GM23338 (cell line): Measurements from ENCODE around the gene PPWD1. TPM values are rescaled to one million over a fixed set of nuclear protein-coding genes. Genes with fewer than 3 reads are reported as not detected.
A peak's percentile ranks its signal among the peaks of the same experiment; 100 is the strongest.

Source experiments
- ATAC-seq: fragments of 200-7000 bp; cut with Tn5 transposase; 3 replicates; pipeline ENCODE4 v1.9.1; 2020
- DNase-seq: peaks from one replicate; pipeline ENCODE4 v3.0.0-alpha.2; 2015; ENCODE audit warnings: low spot score
- H2AFZ ChIP-seq: fragments of 200-600 bp; sonication (generic); 2 replicates; pipeline ENCODE4 v1.8.0; 2016; ENCODE audit warnings: antibody characterized with exemption, mild to moderate bottlenecking, moderate library complexity
- H3F3A ChIP-seq: fragments of 200-600 bp; sonication (generic); replicated peaks from 2 replicates; pipeline ENCODE4 v1.8.0; 2017; ENCODE audit warnings: antibody characterized with exemption, mixed run types, low read depth
- H3K27ac ChIP-seq: fragments of 200-600 bp; sonication (generic); 2 replicates; pipeline ENCODE4 v1.6.1; 2016; ENCODE audit warnings: low read depth
- H3K27me3 ChIP-seq: fragments of 200-600 bp; sonication (generic); 2 replicates; pipeline ENCODE4 v1.8.0; 2016; ENCODE audit warnings: mild to moderate bottlenecking, mixed run types, moderate library complexity; ENCODE audit not compliant: insufficient read depth
- H3K36me3 ChIP-seq: fragments of 200-600 bp; sonication (generic); 2 replicates; pipeline ENCODE4 v1.8.0; 2016; ENCODE audit warnings: mild to moderate bottlenecking; ENCODE audit not compliant: insufficient read depth
- H3K4me1 ChIP-seq: fragments of 200-600 bp; sonication (generic); 2 replicates; pipeline ENCODE4 v1.8.0; 2016; ENCODE audit warnings: mild to moderate bottlenecking, moderate library complexity; ENCODE audit not compliant: insufficient read depth
- H3K4me2 ChIP-seq: fragments of 200-600 bp; sonication (generic); 2 replicates; pipeline ENCODE4 v1.7.1; 2017; ENCODE audit warnings: mixed run types
- H3K4me3 ChIP-seq: fragments of 200-600 bp; sonication (generic); 2 replicates; pipeline ENCODE4 v1.6.1; 2016; ENCODE audit warnings: mixed run types
- H3K79me2 ChIP-seq: fragments of 200-600 bp; sonication (generic); replicated peaks from 2 replicates; pipeline ENCODE4 v1.8.0; 2017; ENCODE audit warnings: mild to moderate bottlenecking; ENCODE audit not compliant: insufficient read depth
- H3K9me2 ChIP-seq: fragments of 200-600 bp; sonication (generic); 2 replicates; pipeline ENCODE4 v1.8.0; 2017; ENCODE audit not compliant: insufficient read depth
- H4K20me1 ChIP-seq: fragments of 200-600 bp; sonication (generic); replicated peaks from 2 replicates; pipeline ENCODE4 v1.8.0; 2017; ENCODE audit warnings: mild to moderate bottlenecking; ENCODE audit not compliant: insufficient read depth
- H3K27ac Mint-ChIP-seq: 2 replicates; pipeline ENCODE4 v1.8.0; 2020; ENCODE audit warnings: inconsistent platforms, mild to moderate bottlenecking, moderate library complexity, mixed read lengths
- H3K27me3 Mint-ChIP-seq: 3 replicates; pipeline ENCODE4 v1.8.0; 2022; ENCODE audit warnings: low read depth, mild to moderate bottlenecking, moderate library complexity, mixed read lengths, inconsistent platforms; ENCODE audit not compliant: insufficient read depth, poor library complexity
- H3K36me3 Mint-ChIP-seq: 3 replicates; pipeline ENCODE4 v1.8.0; 2021; ENCODE audit warnings: low read depth, mild to moderate bottlenecking, inconsistent platforms, moderate library complexity, mixed read lengths
- H3K4me1 Mint-ChIP-seq: 3 replicates; pipeline ENCODE4 v1.8.0; 2020; ENCODE audit warnings: mild to moderate bottlenecking, inconsistent platforms, mixed read lengths
- H3K4me3 Mint-ChIP-seq: 3 replicates; pipeline ENCODE4 v1.8.0; 2021; ENCODE audit warnings: moderate library complexity, mild to moderate bottlenecking, inconsistent platforms, mixed read lengths
- H3K9me3 Mint-ChIP-seq: 3 replicates; pipeline ENCODE4 v1.8.0; 2020; ENCODE audit warnings: moderate library complexity, mild to moderate bottlenecking, inconsistent platforms, mixed read lengths
- CREB1 ChIP-seq: fragments of 250-450 bp; sonication (Bioruptor Pico); IDR thresholded peaks from 2 replicates; pipeline ENCODE4 v1.5.0; 2020; ENCODE audit warnings: low read depth, mild to moderate bottlenecking, moderate library complexity
- EZH2 ChIP-seq: fragments of 200-600 bp; sonication (generic); IDR thresholded peaks from one replicate; pipeline ENCODE4 v1.8.0; 2017; ENCODE audit warnings: antibody characterized with exemption, mild to moderate bottlenecking, low read depth; ENCODE audit not compliant: unreplicated experiment
- EZH2phosphoT487 ChIP-seq: fragments of 200-600 bp; sonication (generic); IDR thresholded peaks from one replicate; pipeline ENCODE4 v1.8.1; 2018; ENCODE audit warnings: antibody characterized with exemption; ENCODE audit not compliant: unreplicated experiment
- JUNB ChIP-seq: IDR thresholded peaks from one replicate; pipeline ENCODE4 v1.6.1; 2016; ENCODE audit warnings: antibody characterized with exemption; ENCODE audit not compliant: unreplicated experiment
- NANOG ChIP-seq: IDR thresholded peaks from 2 replicates; pipeline ENCODE4 v1.6.1; 2016; ENCODE audit warnings: antibody characterized with exemption, borderline replicate concordance
- POLR2AphosphoS5 ChIP-seq: IDR thresholded peaks from 2 replicates; pipeline ENCODE4 v1.6.1; 2016; ENCODE audit warnings: antibody characterized with exemption, low read depth
- STAT1 ChIP-seq: IDR thresholded peaks from one replicate; pipeline ENCODE4 v1.6.1; 2016; ENCODE audit warnings: antibody characterized with exemption; ENCODE audit not compliant: unreplicated experiment
- ZNF114 ChIP-seq: fragments of 250-450 bp; sonication (Bioruptor Pico); IDR thresholded peaks from 2 replicates; pipeline ENCODE4 v1.5.0; 2020; ENCODE audit warnings: mild to moderate bottlenecking, moderate library complexity
- ZNF331 ChIP-seq: fragments of 250-450 bp; sonication (Bioruptor Pico); IDR thresholded peaks from 2 replicates; pipeline ENCODE4 v1.5.0; 2020; ENCODE audit warnings: low read depth, mild to moderate bottlenecking, moderate library complexity
- polyA plus RNA-seq: library from polyadenylated mRNA; unstranded; fragments of >200 nt; fragmentation: Nextera tagmentation; extraction: Ambion mirVana; gene quantifications from 2 replicates; pipeline ENCODE4 v1.2.1, GENCODE V29; 2016
- total RNA-seq: library from RNA; depleted of rRNA; stranded (reverse); fragments of >200 nt; shearing (Covaris generic); gene quantifications from 2 replicates; pipeline ENCODE4 v1.2.3, GENCODE V29; 2014
- TF ChIP-seq, protein P1 (sequence below), 2 experiments: fragments of 200-600 bp in 1 of 2; sonication (generic) in 1 of 2; conservative IDR thresholded peaks; 2 replicates each; pipeline versions ENCODE4 v1.5.1 to v1.6.1; 2016 to 2017; ENCODE audit warnings: antibody characterized with exemption in 2 of 2, low read depth in 2 of 2, mild to moderate bottlenecking in 2 of 2, moderate library complexity in 1 of 2
- TF ChIP-seq, protein P2 (sequence below): fragments of 250-450 bp; sonication (Bioruptor Pico); IDR thresholded peaks from 2 replicates; pipeline ENCODE4 v1.5.0; 2020; ENCODE audit warnings: mild to moderate bottlenecking, moderate library complexity
- TF ChIP-seq, protein P3 (sequence below): IDR thresholded peaks from one replicate; pipeline ENCODE4 v1.6.1; 2018; ENCODE audit warnings: antibody characterized with exemption; ENCODE audit not compliant: unreplicated experiment

Gene PPWD1
- total and polyA plus RNA-seq, 2 experiments from 2014 or later, result 34.8 to 57.1 TPM

DNA sequence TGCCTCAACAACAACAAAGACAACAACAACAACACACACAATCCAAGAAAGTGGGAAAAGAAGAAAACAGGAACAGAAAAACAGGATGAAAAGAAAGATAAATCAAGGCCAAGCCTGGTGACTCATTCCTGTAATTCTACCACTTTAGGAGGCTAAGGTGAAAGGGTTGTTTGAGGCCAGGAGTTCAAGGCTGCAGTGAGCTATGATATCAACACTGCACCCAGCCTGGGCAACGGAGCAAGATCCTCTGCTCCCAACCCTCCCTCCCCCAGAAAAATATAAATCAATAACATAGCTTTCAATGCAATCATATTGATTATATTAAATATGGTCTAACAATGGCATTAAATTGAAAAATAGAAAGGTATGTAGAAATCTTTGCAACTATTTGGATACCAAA is 32.2 kb upstream of the PPWD1 start (continued):
- TF ChIP-seq ZNF331 (CRISPR knock-in tag), result no peak
- TF ChIP-seq STAT1, result no peak
- no peak for TF ChIP-seq ZNF114
- TF ChIP-seq EZH2phosphoT487, result no peak
- no peak for TF ChIP-seq POLR2AphosphoS5

DNA sequence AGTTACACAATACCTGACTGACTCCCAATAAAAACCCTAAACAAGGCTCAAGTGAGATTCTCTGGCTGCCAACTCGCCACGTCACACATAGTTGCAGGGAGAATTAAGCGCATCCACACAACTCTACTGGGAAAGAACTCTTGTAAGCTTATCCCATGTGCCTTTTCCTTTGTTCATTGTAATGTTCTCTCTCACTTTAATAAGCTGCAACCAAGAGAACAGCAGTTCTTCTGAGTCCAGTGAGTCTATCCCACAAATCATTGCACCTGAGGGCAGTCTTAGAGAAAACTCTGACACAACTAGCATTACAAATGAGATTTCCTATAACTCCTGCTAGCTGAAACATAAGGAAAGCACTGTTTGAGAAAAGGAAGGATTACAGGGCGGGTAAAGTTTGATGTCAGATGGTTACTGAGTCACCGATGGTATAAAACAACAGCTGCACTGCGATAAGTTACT is 27.5 kb upstream of the PPWD1 start:
- Histone ChIP-seq H3K27me3 (no peaks in the 10 kb centered on the region), H3F3A (no peaks in the 10 kb centered on the region), H3K4me3 (no peak overlapping the region), H3K36me3 (peaks cover 8% of the 10 kb centered on the region; the same call in 1 of the 2 replicates), H3K4me2 (no peak overlapping the region), H4K20me1 (no peaks in the 10 kb centered on the region), H3K4me1 (peaks cover 4% of the 10 kb centered on the region; the same call in 1 of the 2 replicates), H3K79me2 (no peaks in the 10 kb centered on the region), H3K9me2 (no peaks in the 10 kb centered on the region), H2AFZ (no peak overlapping the region), H3K27ac (peak overlapping the region; percentile 83; the same call in 1 of the 2 replicates)
- H3K27ac Mint-ChIP-seq, result no peak overlapping the region
- H3K4me3 Mint-ChIP-seq, result no peak overlapping the region
- ATAC-seq, result no peak
- H3K4me1 Mint-ChIP-seq, result peaks cover 7% of the 10 kb centered on the region; the same call in 1 of the 3 replicates
- no peaks in the 10 kb centered on the region for H3K9me3 Mint-ChIP-seq
- H3K27me3 Mint-ChIP-seq, result no peaks in the 10 kb centered on the region
- peaks cover 12% of the 10 kb centered on the region; the same call in 2 of the 3 replicates for H3K36me3 Mint-ChIP-seq
- no peak for TF ChIP-seq ZNF114
- no peak for TF ChIP-seq ZNF331 (CRISPR knock-in tag)
- TF ChIP-seq, protein P1, sequence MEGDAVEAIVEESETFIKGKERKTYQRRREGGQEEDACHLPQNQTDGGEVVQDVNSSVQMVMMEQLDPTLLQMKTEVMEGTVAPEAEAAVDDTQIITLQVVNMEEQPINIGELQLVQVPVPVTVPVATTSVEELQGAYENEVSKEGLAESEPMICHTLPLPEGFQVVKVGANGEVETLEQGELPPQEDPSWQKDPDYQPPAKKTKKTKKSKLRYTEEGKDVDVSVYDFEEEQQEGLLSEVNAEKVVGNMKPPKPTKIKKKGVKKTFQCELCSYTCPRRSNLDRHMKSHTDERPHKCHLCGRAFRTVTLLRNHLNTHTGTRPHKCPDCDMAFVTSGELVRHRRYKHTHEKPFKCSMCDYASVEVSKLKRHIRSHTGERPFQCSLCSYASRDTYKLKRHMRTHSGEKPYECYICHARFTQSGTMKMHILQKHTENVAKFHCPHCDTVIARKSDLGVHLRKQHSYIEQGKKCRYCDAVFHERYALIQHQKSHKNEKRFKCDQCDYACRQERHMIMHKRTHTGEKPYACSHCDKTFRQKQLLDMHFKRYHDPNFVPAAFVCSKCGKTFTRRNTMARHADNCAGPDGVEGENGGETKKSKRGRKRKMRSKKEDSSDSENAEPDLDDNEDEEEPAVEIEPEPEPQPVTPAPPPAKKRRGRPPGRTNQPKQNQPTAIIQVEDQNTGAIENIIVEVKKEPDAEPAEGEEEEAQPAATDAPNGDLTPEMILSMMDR (conservative IDR thresholded peaks at IDR 0.05; ENCODE audit: low read depth in 2 of 2), result no peak
- TF ChIP-seq EZH2phosphoT487, result no peak
- TF ChIP-seq NANOG, result no peak
- no peak for TF ChIP-seq STAT1
- TF ChIP-seq CREB1 (CRISPR knock-in tag), result no peak
- TF ChIP-seq, protein P2, sequence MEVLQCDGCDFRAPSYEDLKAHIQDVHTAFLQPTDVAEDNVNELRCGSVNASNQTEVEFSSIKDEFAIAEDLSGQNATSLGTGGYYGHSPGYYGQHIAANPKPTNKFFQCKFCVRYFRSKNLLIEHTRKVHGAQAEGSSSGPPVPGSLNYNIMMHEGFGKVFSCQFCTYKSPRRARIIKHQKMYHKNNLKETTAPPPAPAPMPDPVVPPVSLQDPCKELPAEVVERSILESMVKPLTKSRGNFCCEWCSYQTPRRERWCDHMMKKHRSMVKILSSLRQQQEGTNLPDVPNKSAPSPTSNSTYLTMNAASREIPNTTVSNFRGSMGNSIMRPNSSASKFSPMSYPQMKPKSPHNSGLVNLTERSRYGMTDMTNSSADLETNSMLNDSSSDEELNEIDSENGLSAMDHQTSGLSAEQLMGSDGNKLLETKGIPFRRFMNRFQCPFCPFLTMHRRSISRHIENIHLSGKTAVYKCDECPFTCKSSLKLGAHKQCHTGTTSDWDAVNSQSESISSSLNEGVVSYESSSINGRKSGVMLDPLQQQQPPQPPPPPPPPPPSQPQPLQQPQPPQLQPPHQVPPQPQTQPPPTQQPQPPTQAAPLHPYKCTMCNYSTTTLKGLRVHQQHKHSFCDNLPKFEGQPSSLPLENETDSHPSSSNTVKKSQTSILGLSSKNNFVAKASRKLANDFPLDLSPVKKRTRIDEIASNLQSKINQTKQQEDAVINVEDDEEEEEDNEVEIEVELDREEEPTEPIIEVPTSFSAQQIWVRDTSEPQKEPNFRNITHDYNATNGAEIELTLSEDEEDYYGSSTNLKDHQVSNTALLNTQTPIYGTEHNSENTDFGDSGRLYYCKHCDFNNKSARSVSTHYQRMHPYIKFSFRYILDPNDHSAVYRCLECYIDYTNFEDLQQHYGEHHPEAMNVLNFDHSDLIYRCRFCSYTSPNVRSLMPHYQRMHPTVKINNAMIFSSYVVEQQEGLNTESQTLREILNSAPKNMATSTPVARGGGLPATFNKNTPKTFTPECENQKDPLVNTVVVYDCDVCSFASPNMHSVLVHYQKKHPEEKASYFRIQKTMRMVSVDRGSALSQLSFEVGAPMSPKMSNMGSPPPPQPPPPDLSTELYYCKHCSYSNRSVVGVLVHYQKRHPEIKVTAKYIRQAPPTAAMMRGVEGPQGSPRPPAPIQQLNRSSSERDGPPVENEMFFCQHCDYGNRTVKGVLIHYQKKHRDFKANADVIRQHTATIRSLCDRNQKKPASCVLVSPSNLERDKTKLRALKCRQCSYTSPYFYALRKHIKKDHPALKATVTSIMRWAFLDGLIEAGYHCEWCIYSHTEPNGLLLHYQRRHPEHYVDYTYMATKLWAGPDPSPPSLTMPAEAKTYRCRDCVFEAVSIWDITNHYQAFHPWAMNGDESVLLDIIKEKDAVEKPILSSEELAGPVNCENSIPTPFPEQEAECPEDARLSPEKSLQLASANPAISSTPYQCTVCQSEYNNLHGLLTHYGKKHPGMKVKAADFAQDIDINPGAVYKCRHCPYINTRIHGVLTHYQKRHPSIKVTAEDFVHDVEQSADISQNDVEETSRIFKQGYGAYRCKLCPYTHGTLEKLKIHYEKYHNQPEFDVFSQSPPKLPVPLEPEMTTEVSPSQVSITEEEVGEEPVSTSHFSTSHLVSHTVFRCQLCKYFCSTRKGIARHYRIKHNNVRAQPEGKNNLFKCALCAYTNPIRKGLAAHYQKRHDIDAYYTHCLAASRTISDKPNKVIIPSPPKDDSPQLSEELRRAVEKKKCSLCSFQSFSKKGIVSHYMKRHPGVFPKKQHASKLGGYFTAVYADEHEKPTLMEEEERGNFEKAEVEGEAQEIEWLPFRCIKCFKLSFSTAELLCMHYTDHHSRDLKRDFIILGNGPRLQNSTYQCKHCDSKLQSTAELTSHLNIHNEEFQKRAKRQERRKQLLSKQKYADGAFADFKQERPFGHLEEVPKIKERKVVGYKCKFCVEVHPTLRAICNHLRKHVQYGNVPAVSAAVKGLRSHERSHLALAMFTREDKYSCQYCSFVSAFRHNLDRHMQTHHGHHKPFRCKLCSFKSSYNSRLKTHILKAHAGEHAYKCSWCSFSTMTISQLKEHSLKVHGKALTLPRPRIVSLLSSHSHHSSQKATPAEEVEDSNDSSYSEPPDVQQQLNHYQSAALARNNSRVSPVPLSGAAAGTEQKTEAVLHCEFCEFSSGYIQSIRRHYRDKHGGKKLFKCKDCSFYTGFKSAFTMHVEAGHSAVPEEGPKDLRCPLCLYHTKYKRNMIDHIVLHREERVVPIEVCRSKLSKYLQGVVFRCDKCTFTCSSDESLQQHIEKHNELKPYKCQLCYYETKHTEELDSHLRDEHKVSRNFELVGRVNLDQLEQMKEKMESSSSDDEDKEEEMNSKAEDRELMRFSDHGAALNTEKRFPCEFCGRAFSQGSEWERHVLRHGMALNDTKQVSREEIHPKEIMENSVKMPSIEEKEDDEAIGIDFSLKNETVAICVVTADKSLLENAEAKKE, result no peak
- no peak for TF ChIP-seq EZH2
- no peak for TF ChIP-seq JUNB
- TF ChIP-seq, protein P3, sequence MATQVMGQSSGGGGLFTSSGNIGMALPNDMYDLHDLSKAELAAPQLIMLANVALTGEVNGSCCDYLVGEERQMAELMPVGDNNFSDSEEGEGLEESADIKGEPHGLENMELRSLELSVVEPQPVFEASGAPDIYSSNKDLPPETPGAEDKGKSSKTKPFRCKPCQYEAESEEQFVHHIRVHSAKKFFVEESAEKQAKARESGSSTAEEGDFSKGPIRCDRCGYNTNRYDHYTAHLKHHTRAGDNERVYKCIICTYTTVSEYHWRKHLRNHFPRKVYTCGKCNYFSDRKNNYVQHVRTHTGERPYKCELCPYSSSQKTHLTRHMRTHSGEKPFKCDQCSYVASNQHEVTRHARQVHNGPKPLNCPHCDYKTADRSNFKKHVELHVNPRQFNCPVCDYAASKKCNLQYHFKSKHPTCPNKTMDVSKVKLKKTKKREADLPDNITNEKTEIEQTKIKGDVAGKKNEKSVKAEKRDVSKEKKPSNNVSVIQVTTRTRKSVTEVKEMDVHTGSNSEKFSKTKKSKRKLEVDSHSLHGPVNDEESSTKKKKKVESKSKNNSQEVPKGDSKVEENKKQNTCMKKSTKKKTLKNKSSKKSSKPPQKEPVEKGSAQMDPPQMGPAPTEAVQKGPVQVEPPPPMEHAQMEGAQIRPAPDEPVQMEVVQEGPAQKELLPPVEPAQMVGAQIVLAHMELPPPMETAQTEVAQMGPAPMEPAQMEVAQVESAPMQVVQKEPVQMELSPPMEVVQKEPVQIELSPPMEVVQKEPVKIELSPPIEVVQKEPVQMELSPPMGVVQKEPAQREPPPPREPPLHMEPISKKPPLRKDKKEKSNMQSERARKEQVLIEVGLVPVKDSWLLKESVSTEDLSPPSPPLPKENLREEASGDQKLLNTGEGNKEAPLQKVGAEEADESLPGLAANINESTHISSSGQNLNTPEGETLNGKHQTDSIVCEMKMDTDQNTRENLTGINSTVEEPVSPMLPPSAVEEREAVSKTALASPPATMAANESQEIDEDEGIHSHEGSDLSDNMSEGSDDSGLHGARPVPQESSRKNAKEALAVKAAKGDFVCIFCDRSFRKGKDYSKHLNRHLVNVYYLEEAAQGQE, result no peak
- DNase-seq, result no peak
